GM18861 (cell line): Measurements from ENCODE around the gene CPT1A.

Experiments used
- ATAC-seq: cut with Tn5 transposase; IDR thresholded peaks from one replicate; pipeline ENCODE4 v1.9.1; 2021; ENCODE audit not compliant: unreplicated experiment

CPT1A gene

GRCh38 chr11:68763181-68763721 is 78.5 kb downstream of the CPT1A start:
- ATAC-seq, result no peak

GRCh38 chr11:68762481-68762880 is 79.2 kb downstream of the CPT1A start:
- no peak for ATAC-seq

GRCh38 chr11:68761801-68762200 is 79.9 kb downstream of the CPT1A start:
- ATAC-seq, result no peak

- no peak for ATAC-seq
Observed at GRCh38 chr11:68759991-68760390, 81.7 kb downstream of the CPT1A start.

GRCh38 chr11:68757711-68758110 is 84.0 kb downstream of the CPT1A start:
- ATAC-seq, result no peak

- ATAC-seq, result no peak
Observed at GRCh38 chr11:68756171-68756766, 85.4 kb downstream of the CPT1A start.

GRCh38 chr11:68753300-68753699 is 88.4 kb downstream of the CPT1A start:
- no peak for ATAC-seq

GRCh38 chr11:68751331-68751856 is 90.3 kb downstream of the CPT1A start, which contains the start of gene TESMIN:
TSS of gene TESMIN (minus strand) at chr11:68751520. CDS start at chr11:68750660, 860 bp downstream.
- no peak for ATAC-seq

GRCh38 chr11:68751004-68751325 is 90.8 kb downstream of the CPT1A start:
- ATAC-seq, result no peak

- ATAC-seq, result no peak
Observed at GRCh38 chr11:68750195-68751003, 91.3 kb downstream of the CPT1A start.

- ATAC-seq, result no peak
Observed at GRCh38 chr11:68749229-68750123, 92.2 kb downstream of the CPT1A start.

- ATAC-seq, result no peak
Observed at GRCh38 chr11:68748061-68748460, 93.7 kb downstream of the CPT1A start.

- no peak for ATAC-seq
Observed at GRCh38 chr11:68743539-68743938, 98.2 kb downstream of the CPT1A start.

GRCh38 chr11:68741463-68741862 is 100.3 kb downstream of the CPT1A start:
- ATAC-seq, result no peak

GRCh38 chr11:68735646-68736045 is 106.1 kb downstream of the CPT1A start:
- no peak for ATAC-seq

- ATAC-seq, result no peak
Observed at GRCh38 chr11:68735125-68735524, 106.6 kb downstream of the CPT1A start.

- no peak for ATAC-seq
Observed at GRCh38 chr11:68734111-68734510, 107.6 kb downstream of the CPT1A start.

- ATAC-seq, result no peak
Observed at GRCh38 chr11:68727783-68728182, 113.9 kb downstream of the CPT1A start.

GRCh38 chr11:68724293-68724692 is 117.4 kb downstream of the CPT1A start:
- ATAC-seq, result no peak

- no peak for ATAC-seq
Observed at GRCh38 chr11:68722143-68722542, 119.6 kb downstream of the CPT1A start.

- no peak for ATAC-seq
Observed at GRCh38 chr11:68721075-68721474, 120.6 kb downstream of the CPT1A start.
